Mucosa of descending colon (tissue), 3 donors: ENCODE measurements around the gene UGGT1. TPM values are rescaled to one million over a fixed set of nuclear protein-coding genes. Genes with fewer than 3 reads are reported as not detected.

Experiments used
- ATAC-seq: fragments of 200-7000 bp; cut with Tn5 transposase; one replicate; pipeline ENCODE4 v1.9.1; 2020; ENCODE audit warnings: mild to moderate bottlenecking, moderate library complexity
- DNase-seq, 3 donors: peaks; one replicate each; pipeline ENCODE4 v3.0.0-alpha.2; 2020
- H3K36me3 ChIP-seq: fragments of 200-600 bp; one replicate; pipeline ENCODE4 v1.8.0; 2021; ENCODE audit warnings: low read depth, mild to moderate bottlenecking
- H3K4me1 ChIP-seq: fragments of 200-600 bp; one replicate; pipeline ENCODE4 v1.8.0; 2021; ENCODE audit warnings: low read depth, mild to moderate bottlenecking
- H3K4me3 ChIP-seq: fragments of 200-600 bp; one replicate; pipeline ENCODE4 v1.8.0; 2021; ENCODE audit warnings: mild to moderate bottlenecking
- H3K9me3 ChIP-seq: fragments of 200-600 bp; one replicate; pipeline ENCODE4 v1.8.0; 2021; ENCODE audit warnings: mild to moderate bottlenecking
- intact Hi-C, 2 donors: fragments of 100-400 bp; cut with DNase I in 1 of 2; cut with micrococcal nuclease in 1 of 2; formaldehyde crosslinking; loops; one replicate each; pipeline versions ENCODE4 v1.11.0 to v1.11.1; 2022; cut with DNase I, micrococcal nuclease
- total RNA-seq, 3 donors: library from RNA; stranded (reverse); fragmentation: NEBNext Ultra II Directional in 2 of 3; extraction: Animal tissue kit (Norgen Biotek cat#: 25700) in 2 of 3; gene quantifications; one replicate each; pipeline versions ENCODE4 v1.2.1 to v1.2.4, GENCODE V29; 2021 to 2023
- TF ChIP-seq, protein P1 (sequence below): fragments of 200-600 bp; IDR thresholded peaks from one replicate; pipeline ENCODE4 v1.8.0; 2022; ENCODE audit warnings: antibody characterized with exemption, mild to moderate bottlenecking
- donor health status: DM: no; HTN: no; CAD: no; lungs with moderate emphysema.
- donor health status: DM: no; HTN: no; CAD: no.
- donor health status: DM: no; HTN: yes; CAD: no.

UGGT1 gene
- total RNA-seq, 3 donors from 2014 or later = 43.0 to 47.1 (median 43.9) TPM

DNA sequence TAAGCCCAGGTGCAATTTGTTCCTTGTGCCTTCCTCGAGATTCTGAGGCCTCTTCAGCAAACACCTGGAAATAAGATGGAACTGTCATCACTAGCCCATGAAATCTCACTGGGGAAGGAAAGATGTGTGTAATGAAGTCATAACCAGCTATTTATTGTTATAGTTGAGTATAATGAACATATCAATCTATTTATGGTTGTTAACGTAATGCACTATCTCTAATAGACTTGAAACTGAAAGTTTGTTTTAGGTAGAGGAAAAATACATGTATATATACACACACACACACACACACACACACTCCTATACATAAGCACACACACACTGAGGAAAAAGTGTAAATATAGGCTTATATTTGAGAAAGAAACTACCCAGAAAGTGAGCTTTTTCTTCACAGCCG lies 62.8 kb downstream of the UGGT1 start:
- H3K4me1 ChIP-seq = no peaks in the 10 kb centered on the region
- intact Hi-C loops = no loop called here
- no peaks in the 10 kb centered on the region for H3K36me3 ChIP-seq
- TF ChIP-seq, protein P1, sequence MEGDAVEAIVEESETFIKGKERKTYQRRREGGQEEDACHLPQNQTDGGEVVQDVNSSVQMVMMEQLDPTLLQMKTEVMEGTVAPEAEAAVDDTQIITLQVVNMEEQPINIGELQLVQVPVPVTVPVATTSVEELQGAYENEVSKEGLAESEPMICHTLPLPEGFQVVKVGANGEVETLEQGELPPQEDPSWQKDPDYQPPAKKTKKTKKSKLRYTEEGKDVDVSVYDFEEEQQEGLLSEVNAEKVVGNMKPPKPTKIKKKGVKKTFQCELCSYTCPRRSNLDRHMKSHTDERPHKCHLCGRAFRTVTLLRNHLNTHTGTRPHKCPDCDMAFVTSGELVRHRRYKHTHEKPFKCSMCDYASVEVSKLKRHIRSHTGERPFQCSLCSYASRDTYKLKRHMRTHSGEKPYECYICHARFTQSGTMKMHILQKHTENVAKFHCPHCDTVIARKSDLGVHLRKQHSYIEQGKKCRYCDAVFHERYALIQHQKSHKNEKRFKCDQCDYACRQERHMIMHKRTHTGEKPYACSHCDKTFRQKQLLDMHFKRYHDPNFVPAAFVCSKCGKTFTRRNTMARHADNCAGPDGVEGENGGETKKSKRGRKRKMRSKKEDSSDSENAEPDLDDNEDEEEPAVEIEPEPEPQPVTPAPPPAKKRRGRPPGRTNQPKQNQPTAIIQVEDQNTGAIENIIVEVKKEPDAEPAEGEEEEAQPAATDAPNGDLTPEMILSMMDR = no peak
- H3K9me3 ChIP-seq = no peaks in the 10 kb centered on the region
- no peak for ATAC-seq
- no peak overlapping the region for H3K4me3 ChIP-seq
- DNase-seq = no peak

DNA sequence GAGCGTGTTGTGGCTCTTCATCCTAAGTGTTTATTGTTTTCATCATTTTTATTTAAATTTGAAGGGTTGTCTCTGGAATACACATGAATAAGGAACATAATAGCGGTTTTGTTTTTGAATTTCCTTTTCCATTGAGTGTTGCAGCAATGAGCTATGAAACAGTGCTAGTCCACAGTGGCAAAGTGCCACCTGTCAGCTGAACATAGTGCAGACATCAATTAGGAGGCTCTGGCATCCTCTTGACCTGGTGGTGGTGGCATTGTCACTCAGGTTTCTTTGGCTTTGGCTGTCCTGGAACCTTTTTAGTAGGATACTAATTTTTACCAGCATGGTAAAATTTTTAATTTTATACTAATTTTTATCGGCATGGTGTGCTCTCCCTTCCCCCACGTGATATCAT lies 63.2 kb downstream of the UGGT1 start:
- H3K4me1 ChIP-seq = no peaks in the 10 kb centered on the region
- no peaks in the 10 kb centered on the region for H3K9me3 ChIP-seq
- H3K4me3 ChIP-seq = no peak overlapping the region
- H3K36me3 ChIP-seq = no peaks in the 10 kb centered on the region
- intact Hi-C loops = no loop called here
- no peak for DNase-seq
- ATAC-seq = no peak
- TF ChIP-seq, protein P1 = no peak

DNA sequence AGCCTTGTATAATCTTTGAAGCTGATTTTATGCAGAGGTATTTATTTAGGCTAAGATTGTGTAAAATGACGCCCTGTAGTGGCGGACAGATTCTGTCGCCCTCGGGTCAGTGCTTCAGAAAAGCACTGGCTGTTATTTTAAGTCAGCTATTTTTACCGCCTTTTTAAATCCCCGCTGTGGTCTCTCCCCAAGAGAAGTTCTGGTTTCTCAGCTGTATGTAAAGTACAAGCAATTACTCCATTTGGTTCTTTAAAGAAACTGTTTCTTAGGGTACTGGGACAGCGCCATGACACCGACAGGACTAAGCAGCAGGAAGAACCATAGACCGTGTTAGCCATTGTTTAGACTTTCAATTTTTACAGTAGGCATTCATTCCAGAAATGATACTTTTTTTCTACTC lies 65.0 kb downstream of the UGGT1 start:
- Histone ChIP-seq H3K4me3 (no peak overlapping the region), H3K9me3 (no peaks in the 10 kb centered on the region), H3K36me3 (no peaks in the 10 kb centered on the region), H3K4me1 (no peaks in the 10 kb centered on the region)
- ATAC-seq = no peak
- TF ChIP-seq, protein P1 = no peak
- intact Hi-C loops = no loop called here
- no peak for DNase-seq

DNA sequence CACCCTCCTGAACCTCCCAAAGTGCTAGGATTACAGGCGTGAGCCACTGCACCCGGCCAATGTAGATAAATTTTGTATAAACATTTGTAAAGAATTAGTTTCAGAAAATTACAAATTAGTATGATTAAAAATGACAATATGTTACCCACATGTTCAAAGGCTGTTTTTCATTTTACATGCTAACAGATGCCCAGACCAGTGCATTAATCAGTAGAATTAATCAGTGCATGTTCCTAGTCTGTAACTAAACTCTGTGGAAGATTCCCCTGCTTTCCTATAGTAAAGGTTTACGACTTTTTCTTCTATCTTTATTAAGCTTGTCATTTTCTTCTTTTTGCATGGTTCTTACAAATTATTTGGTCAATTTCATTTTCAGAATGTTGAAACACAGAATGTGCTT lies 65.8 kb downstream of the UGGT1 start:
- DNase-seq = no peak
- H3K36me3 ChIP-seq = no peaks in the 10 kb centered on the region

DNA sequence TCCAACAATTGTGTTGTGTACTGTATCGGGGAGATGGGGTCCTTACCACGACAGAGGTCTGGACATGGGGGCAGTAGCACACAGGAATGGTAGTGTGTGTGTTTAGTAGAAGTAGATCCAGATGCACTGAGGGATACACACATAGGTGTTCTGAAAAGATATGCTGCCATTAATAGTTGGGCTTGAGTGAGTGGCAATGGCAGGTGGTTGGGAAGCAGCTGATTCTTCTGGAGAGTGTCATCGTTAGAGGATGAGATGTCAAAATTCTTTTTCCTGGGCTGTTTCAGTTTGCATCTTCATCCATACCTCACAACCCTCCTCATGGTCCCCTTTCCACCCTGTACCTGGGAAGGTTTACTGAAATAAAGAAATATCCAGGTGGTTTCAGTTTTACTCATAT lies 66.6 kb downstream of the UGGT1 start:
- Histone ChIP-seq H3K4me1 (no peaks in the 10 kb centered on the region), H3K4me3 (no peak overlapping the region), H3K36me3 (no peaks in the 10 kb centered on the region), H3K9me3 (no peaks in the 10 kb centered on the region)
- ATAC-seq (no peak), DNase-seq (no peak)
- TF ChIP-seq, protein P1 = no peak
- intact Hi-C loops = no loop called here

More for the DNA sequence above, 65.8 kb downstream of the UGGT1 start:
- TF ChIP-seq, protein P1 = no peak
- intact Hi-C loops = no loop called here
- Histone ChIP-seq H3K4me3 (no peak overlapping the region), H3K9me3 (no peaks in the 10 kb centered on the region), H3K4me1 (no peaks in the 10 kb centered on the region)
- ATAC-seq = no peak

DNA sequence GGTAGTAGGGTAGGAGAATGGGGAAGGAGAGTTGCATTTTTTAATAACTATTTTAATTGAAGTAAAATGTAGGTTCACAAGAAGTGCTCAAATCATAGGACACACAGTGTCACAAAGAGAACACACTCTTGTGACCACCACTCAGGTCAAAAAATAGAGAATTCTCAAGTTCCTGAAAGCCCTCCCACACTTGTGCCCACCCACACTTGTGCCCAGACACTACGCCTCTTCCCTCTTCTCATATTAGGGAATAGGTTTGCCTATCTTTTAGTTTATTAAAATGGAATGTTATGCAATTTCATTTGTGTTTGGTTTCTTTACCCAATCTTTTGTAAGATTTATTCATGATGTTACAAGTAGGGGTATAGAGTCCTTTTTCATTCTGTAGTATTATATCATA lies 67.2 kb downstream of the UGGT1 start:
- Histone ChIP-seq H3K9me3 (no peaks in the 10 kb centered on the region), H3K36me3 (no peaks in the 10 kb centered on the region), H3K4me3 (no peak overlapping the region), H3K4me1 (no peaks in the 10 kb centered on the region)
- TF ChIP-seq, protein P1 = no peak
- no peak for ATAC-seq
- intact Hi-C loops = no loop called here
- no peak for DNase-seq
